Sigmoid colon (tissue), 7 donors: ENCODE measurements around the gene MGAT3. TPM values are rescaled to one million over a fixed set of nuclear protein-coding genes. Genes with fewer than 3 reads are reported as not detected.

Experiments used
- DNase-seq: peaks from one replicate; pipeline ENCODE4 v3.0.0-alpha.2; 2019
- H3K27ac ChIP-seq, 4 donors: fragments of 200-600 bp; sonication (generic); one replicate each; pipeline ENCODE4 v1.5.1; 2016 to 2019; ENCODE audit warnings: mild to moderate bottlenecking in 1 of 4
- H3K27me3 ChIP-seq, 3 donors: fragments of 200-600 bp; sonication (generic); one replicate each; pipeline ENCODE4 v1.5.1; 2019; ENCODE audit warnings: mild to moderate bottlenecking in 1 of 3
- H3K36me3 ChIP-seq, 4 donors: fragments of 200-600 bp; sonication (generic); one replicate each; pipeline ENCODE4 v1.5.1; 2016 to 2019
- H3K4me1 ChIP-seq, 4 donors: fragments of 200-600 bp; sonication (generic); one replicate each; pipeline ENCODE4 v1.5.1; 2017 to 2019
- H3K4me3 ChIP-seq, 4 donors: fragments of 200-600 bp; sonication (generic); one replicate each; pipeline ENCODE4 v1.5.1; 2017 to 2019; ENCODE audit warnings: mild to moderate bottlenecking in 2 of 4, moderate library complexity in 1 of 4
- H3K9me3 ChIP-seq, 4 donors: fragments of 200-600 bp in 3 of 4; sonication (generic) in 3 of 4; one replicate each; pipeline versions ENCODE4 v1.5.1 to v1.6.1; 2013 to 2019
- CTCF ChIP-seq, 4 experiments: fragments of 450-650 bp in 3 of 4; fragments of 200-600 bp in 1 of 4; IDR thresholded peaks; one replicate each; pipeline ENCODE4 v1.5.1; 2016 to 2019; ENCODE audit warnings: antibody characterized with exemption in 4 of 4, mild to moderate bottlenecking in 3 of 4, moderate library complexity in 2 of 4
- EP300 ChIP-seq, 4 donors: sonication (generic); formaldehyde crosslinking; IDR thresholded peaks; one replicate each; pipeline ENCODE4 v1.6.1; 2017; ENCODE audit warnings: antibody characterized with exemption in 4 of 4
- POLR2A ChIP-seq, 2 donors: fragments of 450-650 bp; IDR thresholded peaks; one replicate each; pipeline ENCODE4 v1.6.1; 2016; ENCODE audit warnings: antibody characterized with exemption in 2 of 2, mild to moderate bottlenecking in 2 of 2, moderate library complexity in 2 of 2
- POLR2AphosphoS5 ChIP-seq, 4 donors: sonication (generic); formaldehyde crosslinking; IDR thresholded peaks; one replicate each; pipeline ENCODE4 v1.6.1; 2017; ENCODE audit warnings: antibody characterized with exemption in 4 of 4
- WGBS, 2 donors: extraction: QIAGEN DNeasy Blood & Tissue Kit; methylation state at CpG; one replicate each; pipeline ENCODE4 v1.1.7; 2013; 5-methylcytosine and 5-hydroxymethylcytosine counted together
- intact Hi-C: fragments of 100-400 bp; cut with DNase I; formaldehyde crosslinking; loops from one replicate; pipeline ENCODE4 v1.15.1; 2023
- polyA plus RNA-seq, 3 donors: library from polyadenylated mRNA; stranded (reverse); fragments of 200-250 nt; gene quantifications; one replicate each; pipeline ENCODE4 v1.2.3, GENCODE V29; 2013
- total RNA-seq, 4 donors: library from RNA; depleted of rRNA; stranded (reverse); fragments of >200 nt; gene quantifications; one replicate each; pipeline ENCODE4 v1.1.0, GENCODE V29; 2016
- donor health status: healthy with polysubstance abuse.
- donor health status: Bipolar disorder and iron deficiency.
- donor health status: healthy.

MGAT3 gene
- total and polyA plus RNA-seq, 7 donors: 0.60 to 8.1 (median 1.1) TPM

- 67 to 74% methylated on average over 8 of the region's 8 CpGs for WGBS, 2 donors
- intact Hi-C loops: no loop called here
- H3K36me3 ChIP-seq: no peaks in the 10 kb centered on the region
- no peaks in the 10 kb centered on the region for H3K27me3 ChIP-seq
- no peak overlapping the region for H3K27ac ChIP-seq
- H3K4me1 ChIP-seq: peaks cover 0 to 17% (median 14%) of the 10 kb centered on the region in 4 donors
- no peak for TF ChIP-seq EP300 (IDR thresholded peaks at IDR 0.05)
- no peak for TF ChIP-seq POLR2A (IDR thresholded peaks at IDR 0.05)
- no peak for TF ChIP-seq CTCF (IDR thresholded peaks at IDR 0.05)
- H3K9me3 ChIP-seq: no peaks in the 10 kb centered on the region
- DNase-seq: no peak
- no peak overlapping the region for H3K4me3 ChIP-seq
Observed at GRCh38 chr22:39536711-39537110, 79.9 kb downstream of the MGAT3 start.

GRCh38 chr22:39537975-39538374, 81.2 kb downstream of the MGAT3 start:
- intact Hi-C loops: no loop called here
- Histone ChIP-seq H3K9me3 (no peaks in the 10 kb centered on the region), H3K27me3 (peaks cover 0 to 4% (median 0%) of the 10 kb centered on the region in 3 donors), H3K36me3 (no peaks in the 10 kb centered on the region), H3K27ac (no peak overlapping the region), H3K4me1 (peaks cover 0 to 12% (median 10%) of the 10 kb centered on the region in 4 donors), H3K4me3 (no peak overlapping the region)
- TF ChIP-seq EP300 (IDR thresholded peaks at IDR 0.05) (no peak), POLR2A (IDR thresholded peaks at IDR 0.05) (no peak), CTCF (IDR thresholded peaks at IDR 0.05) (no peak), POLR2AphosphoS5 (IDR thresholded peaks at IDR 0.05) (no peak)
- no peak for DNase-seq
- 60% methylated on average over 2 of the region's 2 CpGs for WGBS, 2 donors

Other genes starting within 250 kb of the MGAT3 start
- 1 to 10 TPM; 3.1 to 9.6 (median 7.4) TPM for gene PDGFB, start 212.0 kb upstream of the MGAT3 start, total RNA-seq
- gene PDGFB, start 212.0 kb upstream of the MGAT3 start, polyA plus RNA-seq: 1 to 10 TPM; 1.4 to 5.5 (median 2.4) TPM
- 1,000 to 10,000 TPM; 1,532 to 2,212 (median 2,076) TPM for gene RPL3, start 137.4 kb upstream of the MGAT3 start, total RNA-seq
- gene RPL3, start 137.4 kb upstream of the MGAT3 start, polyA plus RNA-seq: 1,000 to 10,000 TPM; 2,602 to 4,917 (median 3,303) TPM
- 10 to 100 TPM; 14.5 to 29.4 (median 20.2) TPM for gene SYNGR1, start 107.0 kb upstream of the MGAT3 start, total RNA-seq
- 1 to 10 TPM in 2 of 3 donors, under 1 TPM in 1; 0.69 to 8.4 (median 7.5) TPM for gene SYNGR1, start 107.0 kb upstream of the MGAT3 start, polyA plus RNA-seq
- gene TAB1, start 57.2 kb upstream of the MGAT3 start, total RNA-seq: 10 to 100 TPM; 19.6 to 24.6 (median 21.3) TPM
- 10 to 100 TPM in 1 of 3 donors, 1 to 10 TPM in 2; 8.8 to 17.5 (median 9.0) TPM for gene TAB1, start 57.2 kb upstream of the MGAT3 start, polyA plus RNA-seq
- 10 to 100 TPM; 11.8 to 19.7 (median 14.2) TPM for gene MIEF1, start 45.3 kb downstream of the MGAT3 start, total RNA-seq
- 10 to 100 TPM in 2 of 3 donors, 1 to 10 TPM in 1; 9.0 to 25.4 (median 11.6) TPM for gene MIEF1, start 45.3 kb downstream of the MGAT3 start, polyA plus RNA-seq
- 100 to 1,000 TPM; 483 to 651 (median 631) TPM for gene ATF4, start 63.5 kb downstream of the MGAT3 start, total RNA-seq
- gene ATF4, start 63.5 kb downstream of the MGAT3 start, polyA plus RNA-seq: 100 to 1,000 TPM; 423 to 446 (median 444) TPM
- gene RPS19BP1, start 75.7 kb downstream of the MGAT3 start, total RNA-seq: 100 to 1,000 TPM; 148 to 217 (median 189) TPM
- 100 to 1,000 TPM; 176 to 180 (median 180) TPM for gene RPS19BP1, start 75.7 kb downstream of the MGAT3 start, polyA plus RNA-seq
- under 1 TPM in 3 of 4 donors, not detected in 1; under 0.01 to 0.16 (median 0.14) TPM for gene CACNA1I, start 113.7 kb downstream of the MGAT3 start, total RNA-seq
- gene CACNA1I, start 113.7 kb downstream of the MGAT3 start, polyA plus RNA-seq: under 1 TPM in 1 of 3 donors, not detected in 2; 0.95 TPM